A673 (cell line): ENCODE data around the gene MAPKAP1. TPM values are rescaled to one million over a fixed set of nuclear protein-coding genes. Genes with fewer than 3 reads are reported as not detected.

Experiments used
- BruUV-seq: library from RNA; stranded (reverse); fragments of 400-500 nt; replicated peaks from 2 replicates; lab custom pipeline; 2021; lab: Mats Ljungman, UMichigan
- CTCF ChIA-PET: fragments of 300-600 bp; sonication (Branson Sonifier 250); formaldehyde crosslinking; loops from one replicate; lab custom pipeline; 2022; ENCODE audit warnings: antibody characterized with exemption; lab: Charles Lee
- POLR2A ChIA-PET: fragments of 300-600 bp; sonication (Branson Sonifier 250); formaldehyde crosslinking; loops from one replicate; lab custom pipeline; 2022; ENCODE audit warnings: antibody characterized with exemption; ENCODE audit not compliant: low non-redundant PET; lab: Charles Lee
- DNase-seq: peaks from one replicate; pipeline ENCODE4 v3.0.0-alpha.2; 2015; ENCODE audit warnings: low spot score
- H3K27ac ChIP-seq: fragments of 200-600 bp; sonication (generic); 2 replicates; pipeline ENCODE4 v1.5.1; 2016; ENCODE audit warnings: mixed run types, low read depth, mild to moderate bottlenecking, mixed read lengths, antibody characterized with exemption, low read length; ENCODE audit not compliant: poor library complexity, severe bottlenecking
- H3K27me3 ChIP-seq: fragments of 200-600 bp; sonication (generic); replicated peaks from 2 replicates; pipeline ENCODE4 v1.6.1; 2017; ENCODE audit warnings: mixed run types, low read depth, mild to moderate bottlenecking, mixed read lengths, antibody characterized with exemption, low read length; ENCODE audit not compliant: insufficient read depth, poor library complexity
- H3K36me3 ChIP-seq: fragments of 200-600 bp; sonication (generic); 2 replicates; pipeline ENCODE4 v1.6.1; 2016; ENCODE audit warnings: mixed run types, mild to moderate bottlenecking, mixed read lengths, antibody characterized with exemption, low read length; ENCODE audit not compliant: insufficient read depth, poor library complexity, severe bottlenecking
- H3K4me1 ChIP-seq: fragments of 200-600 bp; sonication (generic); 2 replicates; pipeline ENCODE4 v1.6.1; 2017; ENCODE audit warnings: mixed run types, mild to moderate bottlenecking, mixed read lengths, antibody characterized with exemption, low read length; ENCODE audit not compliant: insufficient read depth, poor library complexity, severe bottlenecking
- H3K4me3 ChIP-seq: fragments of 200-600 bp; sonication (generic); 2 replicates; pipeline ENCODE4 v1.5.1; 2016; ENCODE audit warnings: low read depth, mixed run types, mild to moderate bottlenecking, mixed read lengths, low read length; ENCODE audit not compliant: poor library complexity, severe bottlenecking
- H3K9me3 ChIP-seq: fragments of 200-600 bp; sonication (generic); 2 replicates; pipeline ENCODE4 v1.6.1; 2016; ENCODE audit warnings: mixed run types, low read depth, mild to moderate bottlenecking, mixed read lengths, antibody characterized with exemption, low read length; ENCODE audit not compliant: poor library complexity, severe bottlenecking
- CTCF ChIP-seq: fragments of 300-800, 200-600 bp; sonication (generic); conservative IDR thresholded peaks from 2 replicates; pipeline ENCODE4 v1.5.1; 2017; ENCODE audit warnings: low read depth, mild to moderate bottlenecking, antibody characterized with exemption, low read length, moderate library complexity, mixed read lengths
- EZH2 ChIP-seq: fragments of 200-600 bp; sonication (generic); IDR thresholded peaks from 2 replicates; pipeline ENCODE4 v1.6.1; 2017; ENCODE audit warnings: borderline replicate concordance, low read depth, mild to moderate bottlenecking, mixed read lengths, antibody characterized with exemption, low read length; ENCODE audit not compliant: poor library complexity, severe bottlenecking
- intact Hi-C: fragments of 100-400 bp; cut with micrococcal nuclease; formaldehyde crosslinking; loops from one replicate; pipeline ENCODE4 v1.10.0; 2022; ENCODE audit not compliant: unreplicated experiment
- total RNA-seq: library from RNA; stranded (reverse); gene quantifications from 2 replicates; pipeline ENCODE4 v1.2.3, GENCODE V29; 2021

The MAPKAP1 gene
- total RNA-seq, 1 experiment from 2014 or later, result 98.7 TPM

- H3K4me3 ChIP-seq, result no peak overlapping the region
- no peak overlapping the region for H3K27ac ChIP-seq
- CTCF ChIA-PET, result no interaction called here
- no peak for DNase-seq
- intact Hi-C loops, result no loop called here
- BruUV-seq, result no TSS peak
- peaks cover 25% of the 10 kb centered on the region for H3K4me1 ChIP-seq
- H3K36me3 ChIP-seq, result no peaks in the 10 kb centered on the region
- TF ChIP-seq CTCF, result no peak
- no peak for TF ChIP-seq EZH2
- H3K27me3 ChIP-seq, result no peaks in the 10 kb centered on the region
- POLR2A ChIA-PET, result no interaction called here
- no peaks in the 10 kb centered on the region for H3K9me3 ChIP-seq
Observed at GRCh38 chr9:125532412-125532811, 174.6 kb downstream of the MAPKAP1 start.

- Histone ChIP-seq H3K27ac (no peak overlapping the region), H3K27me3 (no peaks in the 10 kb centered on the region), H3K4me1 (peaks cover 32% of the 10 kb centered on the region), H3K4me3 (no peak overlapping the region), H3K9me3 (no peaks in the 10 kb centered on the region), H3K36me3 (no peaks in the 10 kb centered on the region)
- POLR2A ChIA-PET, result no interaction called here
- intact Hi-C loops, result no loop called here
- CTCF ChIA-PET, result no interaction called here
- BruUV-seq, result no TSS peak
- TF ChIP-seq EZH2, result no peak
- no peak for TF ChIP-seq CTCF
- no peak for DNase-seq
Observed at GRCh38 chr9:125529589-125530515, 177.2 kb downstream of the MAPKAP1 start.

GRCh38 chr9:125529107-125529506 lies 177.9 kb downstream of the MAPKAP1 start:
- H3K9me3 ChIP-seq, result no peaks in the 10 kb centered on the region
- no TSS peak for BruUV-seq
- peaks cover 40% of the 10 kb centered on the region for H3K4me1 ChIP-seq
- H3K27me3 ChIP-seq, result no peaks in the 10 kb centered on the region
- DNase-seq, result no peak
- no peak overlapping the region for H3K4me3 ChIP-seq
- no peaks in the 10 kb centered on the region for H3K36me3 ChIP-seq
- TF ChIP-seq EZH2 (no peak), CTCF (no peak)
- POLR2A ChIA-PET, result no interaction called here
- intact Hi-C loops, result no loop called here
- CTCF ChIA-PET, result no interaction called here
- H3K27ac ChIP-seq, result no peak overlapping the region
